Endothelial cell of hepatic sinusoid (primary cell): ENCODE results near the gene FSTL3.

Source experiments
- in situ Hi-C: cut with HindIII; loops from 2 replicates; pipeline ENCODE4 v1.10.0; 2017; ENCODE audit warnings: low sequenced_read_pairs

FSTL3 gene

DNA sequence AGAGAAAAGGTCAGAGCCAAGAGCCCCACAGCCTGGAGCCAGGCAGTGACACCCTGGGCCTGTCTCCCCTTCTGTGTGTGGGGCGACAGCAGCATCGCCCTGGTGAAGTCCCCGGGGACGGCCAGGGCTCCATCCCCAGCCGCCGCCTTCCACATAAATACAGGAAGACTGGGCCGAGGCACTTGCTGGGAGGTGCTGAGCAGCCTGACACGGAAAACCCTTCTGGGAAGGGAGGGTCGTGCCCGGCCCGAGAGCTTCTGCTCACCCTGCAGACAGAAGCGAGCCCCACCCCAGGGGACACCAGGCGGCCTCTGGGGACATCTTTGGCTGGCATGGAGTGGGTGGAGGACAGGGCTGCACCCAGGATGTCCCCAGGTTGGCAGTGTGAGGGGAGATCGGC, 31.4 kb upstream of the FSTL3 start:
- in situ Hi-C loops, result no loop called here

GRCh38 chr19:645912-646778, 30.0 kb upstream of the FSTL3 start:
- in situ Hi-C loops, result no loop called here

GRCh38 chr19:646779-647565, 29.2 kb upstream of the FSTL3 start:
- in situ Hi-C loops, result no loop called here

DNA sequence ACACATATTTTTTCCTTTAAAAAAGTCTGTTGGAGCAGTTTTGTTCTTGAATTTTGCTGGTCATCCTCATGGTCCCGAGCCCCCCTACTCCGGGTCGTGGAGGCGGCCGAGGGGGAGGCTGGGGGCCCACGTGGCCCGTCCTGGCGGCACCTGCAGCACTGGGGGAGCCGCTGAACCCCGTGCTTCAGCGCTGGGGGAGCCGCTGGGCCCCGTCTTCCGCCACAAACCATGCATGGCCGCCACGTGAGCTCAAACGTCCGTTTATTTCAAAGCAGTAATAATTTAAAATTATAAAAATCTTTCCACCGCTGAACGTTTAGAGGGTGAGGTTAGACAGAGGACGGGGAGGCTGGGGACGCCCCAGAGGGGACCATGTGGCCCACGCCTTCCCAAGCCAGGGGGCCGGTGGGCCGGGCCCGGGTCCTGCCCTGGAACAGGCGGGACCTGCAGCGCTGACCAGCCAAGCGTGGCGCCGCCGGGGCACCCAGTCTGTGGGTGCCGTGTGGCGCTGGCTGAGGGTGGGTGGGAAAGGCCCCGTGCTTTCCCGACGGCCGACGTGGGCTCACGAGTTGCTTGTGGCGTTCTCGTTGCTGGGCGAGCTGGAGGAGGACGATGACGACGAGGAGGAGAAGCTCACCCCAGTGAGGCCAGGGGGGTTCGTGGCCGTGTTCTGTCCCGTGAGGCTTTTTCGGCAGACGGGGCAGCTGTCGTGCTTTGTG, 28.5 kb upstream of the FSTL3 start:
- in situ Hi-C loops, result no loop called here

DNA sequence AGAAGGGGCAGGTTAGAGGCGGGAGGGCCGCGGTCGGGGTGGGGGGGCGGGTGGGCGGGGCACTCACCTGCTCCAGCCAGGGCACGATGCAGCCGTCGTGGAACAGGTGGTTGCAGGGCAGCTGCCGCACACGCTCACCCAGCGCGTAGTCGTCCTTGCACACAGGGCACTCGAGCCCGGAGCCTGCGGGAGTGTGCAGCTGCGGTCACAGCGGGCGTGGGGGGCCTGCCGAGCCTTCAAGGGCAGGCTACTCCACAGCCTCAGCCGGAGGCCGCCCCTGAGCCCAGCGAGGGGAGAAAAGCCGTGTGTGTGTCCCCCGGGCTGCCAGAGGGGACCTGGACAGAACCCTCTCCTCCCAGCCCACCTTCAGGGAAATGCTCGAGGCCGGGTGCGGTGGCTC, 27.9 kb upstream of the FSTL3 start:
- in situ Hi-C loops, result no loop called here

DNA sequence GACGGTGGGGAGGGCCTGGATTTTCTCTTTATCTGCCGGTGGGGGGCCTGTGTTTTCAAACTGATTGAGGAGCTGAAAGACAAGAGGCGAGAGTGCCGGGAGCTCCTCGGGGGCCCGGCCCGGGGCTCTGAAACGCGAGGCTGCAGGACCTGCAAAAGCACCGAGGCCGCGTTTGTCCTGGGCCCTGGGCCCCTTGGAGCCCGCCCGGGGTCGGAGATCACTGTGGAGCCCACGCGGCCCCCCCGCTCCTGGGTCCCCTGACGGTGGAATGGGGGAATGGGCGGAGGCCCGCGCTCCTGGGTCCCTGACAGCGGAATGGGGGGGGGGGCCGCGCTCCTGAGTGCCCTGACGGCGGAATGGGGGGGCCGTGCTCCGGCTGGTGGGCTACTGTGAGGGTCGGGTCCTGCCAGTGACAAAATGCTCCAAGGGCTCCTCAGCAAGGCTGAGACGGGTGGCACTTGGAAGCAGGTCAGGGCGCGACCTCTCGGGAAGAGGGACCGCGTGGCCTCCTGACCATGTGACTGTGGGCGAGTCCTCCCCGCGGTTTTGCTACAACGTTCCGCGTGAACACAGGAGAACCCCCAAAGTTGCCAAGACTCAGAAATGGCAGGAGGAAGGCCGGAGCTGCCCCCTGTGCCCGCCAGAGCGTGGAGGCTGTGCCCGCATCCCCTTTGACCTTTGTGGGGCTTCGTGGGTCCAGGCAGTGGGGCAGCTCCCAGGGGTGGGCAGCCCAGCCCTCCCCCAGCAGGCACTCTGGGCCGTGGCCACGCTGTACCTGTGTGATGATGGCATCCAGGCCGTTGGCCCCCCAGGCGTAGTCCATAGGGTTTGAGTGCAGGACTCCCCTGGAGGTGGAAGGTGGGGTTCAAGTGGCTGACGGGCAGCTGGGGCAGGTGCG, 27.0 kb upstream of the FSTL3 start:
- in situ Hi-C loops, result no loop called here

GRCh38 chr19:650121-650520, 26.1 kb upstream of the FSTL3 start:
- in situ Hi-C loops, result no loop called here

- in situ Hi-C loops, result no loop called here
Observed at GRCh38 chr19:651114-651818, 24.9 kb upstream of the FSTL3 start.

DNA sequence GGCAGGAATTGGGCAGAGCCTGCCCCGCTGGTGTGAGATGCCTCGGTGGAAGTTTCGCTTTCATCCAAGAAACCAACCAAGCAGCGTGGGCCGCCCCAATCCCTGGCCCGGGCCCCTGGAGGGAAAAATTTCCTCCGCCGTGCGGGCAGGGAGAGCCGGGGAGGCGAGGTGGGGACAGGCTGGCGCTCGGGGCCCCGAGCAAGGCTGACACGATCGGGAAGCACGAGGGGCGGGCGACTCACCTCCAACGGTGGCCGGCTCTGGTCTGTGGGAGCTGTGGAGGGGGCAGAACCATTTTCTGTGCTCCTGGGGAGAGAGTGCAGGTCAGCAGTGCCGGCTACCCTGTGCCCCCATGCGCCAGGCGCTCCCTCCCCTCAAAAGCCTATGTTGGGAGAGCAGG, 24.2 kb upstream of the FSTL3 start:
- in situ Hi-C loops, result no loop called here

- in situ Hi-C loops, result no loop called here
Observed at GRCh38 chr19:652467-653389, 23.5 kb upstream of the FSTL3 start.

- in situ Hi-C loops, result no loop called here
Observed at GRCh38 chr19:653425-653824, 22.8 kb upstream of the FSTL3 start.

- in situ Hi-C loops, result no loop called here
Observed at GRCh38 chr19:655691-656090, 20.5 kb upstream of the FSTL3 start.

DNA sequence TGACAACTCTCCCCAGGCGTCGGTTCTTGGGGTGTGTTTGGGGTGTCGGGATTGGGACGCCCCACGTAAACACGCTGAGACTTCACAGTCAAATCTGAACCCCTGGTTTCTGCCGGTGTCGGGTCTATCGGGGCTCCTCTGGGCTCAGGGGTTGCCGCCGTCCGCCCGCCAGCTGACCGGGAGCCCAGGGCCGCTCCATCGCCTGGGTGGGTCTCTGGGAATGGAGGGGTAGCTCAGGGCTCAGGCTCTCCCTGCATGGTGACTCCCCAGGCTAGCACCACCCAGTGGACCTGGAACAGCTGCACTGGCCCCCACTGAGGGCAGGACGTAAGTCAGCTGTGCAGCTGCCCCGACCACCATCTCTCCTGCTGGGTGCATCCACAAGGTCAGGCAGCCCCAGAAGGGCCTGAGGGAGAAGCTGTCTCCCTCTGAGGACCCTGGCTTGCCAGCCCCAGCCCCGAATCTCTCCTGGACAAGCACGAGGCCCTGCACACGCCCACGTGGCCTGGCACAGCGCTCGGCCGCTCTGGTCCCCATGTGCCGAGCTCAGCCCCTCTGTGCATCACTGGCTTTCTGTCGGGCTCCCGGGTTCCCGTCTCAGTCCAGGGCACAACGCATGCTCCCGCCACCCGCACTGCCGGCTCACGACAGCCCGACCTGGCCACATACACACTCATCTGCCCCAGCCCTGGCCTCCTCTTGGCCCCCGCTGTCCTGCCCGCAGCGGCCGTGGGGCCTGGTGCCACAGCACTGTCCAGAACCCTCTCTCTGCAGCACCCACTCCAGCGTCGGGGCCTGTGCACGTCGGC, 19.2 kb upstream of the FSTL3 start:
- in situ Hi-C loops, result no loop called here

DNA sequence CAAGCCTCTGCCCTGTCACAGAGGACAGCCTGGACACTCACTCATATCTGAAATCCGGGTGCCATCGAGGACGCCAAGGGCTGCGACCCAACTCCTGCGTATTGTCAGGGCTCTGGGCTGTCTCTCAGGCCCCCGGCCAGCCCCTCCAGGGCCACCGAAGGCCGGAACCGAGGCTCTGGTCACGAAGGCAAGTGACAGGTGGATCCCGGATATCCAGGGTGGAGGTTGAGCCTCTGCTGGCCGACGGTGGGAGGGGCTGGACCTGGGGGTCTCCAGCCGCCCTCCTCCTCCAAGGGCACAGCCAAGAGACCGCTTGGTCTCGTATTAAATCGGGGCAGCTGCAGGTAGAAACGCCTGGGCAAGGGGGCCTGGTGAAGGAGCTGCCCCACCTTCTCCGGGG, 18.6 kb upstream of the FSTL3 start:
- in situ Hi-C loops, result no loop called here

- in situ Hi-C loops, result no loop called here
Observed at GRCh38 chr19:658059-658839, 17.9 kb upstream of the FSTL3 start.

GRCh38 chr19:658916-659839, 17.0 kb upstream of the FSTL3 start:
- in situ Hi-C loops, result no loop called here
